SK-N-SH treated with all-trans-retinoic acid at 6 μM for 48 hours (cell line): ENCODE measurements around the gene PLIN1.

Experiments used
- ATAC-seq: fragments of 200-7000 bp; cut with Tn5 transposase; 3 replicates; pipeline ENCODE4 v1.9.1; 2020; ENCODE audit warnings: mild to moderate bottlenecking, moderate library complexity
- ARNTL ChIP-seq: fragments of 450-650 bp; formaldehyde crosslinking; IDR thresholded peaks from 2 replicates; pipeline ENCODE4 v1.5.0; 2020; ENCODE audit warnings: low read depth, mild to moderate bottlenecking, moderate library complexity, borderline replicate concordance
- BACH2 ChIP-seq: fragments of 250-450 bp; sonication (Bioruptor Pico); IDR thresholded peaks from 2 replicates; pipeline ENCODE4 v1.9.0; 2021; ENCODE audit warnings: mild to moderate bottlenecking, borderline replicate concordance
- CREB5 ChIP-seq: fragments of 250-450 bp; sonication (Bioruptor Pico); IDR thresholded peaks from 2 replicates; pipeline ENCODE4 v1.5.1; 2020; ENCODE audit warnings: low read depth, mild to moderate bottlenecking, moderate library complexity
- CSRNP3 ChIP-seq: fragments of 250-450 bp; sonication (Bioruptor Pico); IDR thresholded peaks from 2 replicates; pipeline ENCODE4 v1.5.1; 2021; ENCODE audit warnings: mild to moderate bottlenecking, moderate library complexity
- ESRRG ChIP-seq: fragments of 250-450 bp; sonication (Bioruptor Pico); IDR thresholded peaks from 2 replicates; pipeline ENCODE4 v1.6.1; 2021; ENCODE audit warnings: mild to moderate bottlenecking
- GLIS3 ChIP-seq: fragments of 250-450 bp; sonication (Bioruptor Pico); IDR thresholded peaks from 2 replicates; pipeline ENCODE4 v1.5.0; 2020; ENCODE audit warnings: mild to moderate bottlenecking, moderate library complexity
- ISL1 ChIP-seq: fragments of 250-450 bp; sonication (Bioruptor Pico); IDR thresholded peaks from 2 replicates; pipeline ENCODE4 v2.1.2; 2022; ENCODE audit warnings: mild to moderate bottlenecking, moderate library complexity
- PATZ1 ChIP-seq: fragments of 250-450 bp; sonication (Bioruptor Pico); IDR thresholded peaks from 2 replicates; pipeline ENCODE4 v1.8.0; 2020; ENCODE audit warnings: mild to moderate bottlenecking, moderate library complexity, borderline replicate concordance
- POU6F1 ChIP-seq: fragments of 250-450 bp; sonication (Bioruptor Pico); IDR thresholded peaks from 2 replicates; pipeline ENCODE4 v1.8.0; 2021; ENCODE audit warnings: low read depth, mild to moderate bottlenecking, moderate library complexity, borderline replicate concordance
- PPARA ChIP-seq: fragments of 250-450 bp; sonication (Bioruptor Pico); IDR thresholded peaks from 2 replicates; pipeline ENCODE4 v1.5.0; 2020; ENCODE audit warnings: mild to moderate bottlenecking, borderline replicate concordance
- SNAI2 ChIP-seq: fragments of 250-450 bp; sonication (Bioruptor Pico); IDR thresholded peaks from 2 replicates; pipeline ENCODE4 v1.5.0; 2020; ENCODE audit warnings: mild to moderate bottlenecking, moderate library complexity
- TCF4 ChIP-seq: fragments of 250-450 bp; sonication (Bioruptor Pico); IDR thresholded peaks from 2 replicates; pipeline ENCODE4 v1.8.0; 2021; ENCODE audit warnings: mild to moderate bottlenecking, moderate library complexity, borderline replicate concordance
- TOX ChIP-seq: fragments of 250-450 bp; sonication (Bioruptor Pico); IDR thresholded peaks from 2 replicates; pipeline ENCODE4 v1.8.0; 2021; ENCODE audit warnings: mild to moderate bottlenecking, moderate library complexity, borderline replicate concordance
- TSHZ2 ChIP-seq: fragments of 250-450 bp; sonication (Bioruptor Pico); IDR thresholded peaks from 2 replicates; pipeline ENCODE4 v1.5.0; 2020; ENCODE audit warnings: mild to moderate bottlenecking, moderate library complexity
- ZC3H10 ChIP-seq: fragments of 250-450 bp; sonication (Bioruptor Pico); IDR thresholded peaks from 2 replicates; pipeline ENCODE4 v1.5.1; 2021; ENCODE audit warnings: mild to moderate bottlenecking, moderate library complexity
- ZFP3 ChIP-seq: fragments of 250-450 bp; sonication (Bioruptor Pico); IDR thresholded peaks from 2 replicates; pipeline ENCODE4 v1.5.0; 2020; ENCODE audit warnings: mild to moderate bottlenecking, moderate library complexity
- ZFP30 ChIP-seq: fragments of 450-650 bp; formaldehyde crosslinking; IDR thresholded peaks from 2 replicates; pipeline ENCODE4 v1.5.0; 2022; ENCODE audit warnings: mild to moderate bottlenecking, moderate library complexity
- ZNF565 ChIP-seq: fragments of 450-650 bp; formaldehyde crosslinking; conservative IDR thresholded peaks from 2 replicates; pipeline ENCODE4 v1.5.0; 2020; ENCODE audit warnings: low read depth, mild to moderate bottlenecking, moderate library complexity
- ZNF70 ChIP-seq: fragments of 450-650 bp; formaldehyde crosslinking; IDR thresholded peaks from 2 replicates; pipeline ENCODE4 v1.5.0; 2020; ENCODE audit warnings: mild to moderate bottlenecking, moderate library complexity
- ZNF8 ChIP-seq: fragments of 450-650 bp; formaldehyde crosslinking; IDR thresholded peaks from 2 replicates; pipeline ENCODE4 v1.5.0; 2020; ENCODE audit warnings: mild to moderate bottlenecking, moderate library complexity

The PLIN1 gene

GRCh38 chr15:89660556-89660955 lies 18.6 kb downstream of the PLIN1 start:
- ATAC-seq, result no peak
- TF ChIP-seq PATZ1 (CRISPR knock-in tag) (no peak), POU6F1 (CRISPR knock-in tag) (no peak), CSRNP3 (CRISPR knock-in tag) (no peak), GLIS3 (CRISPR knock-in tag) (no peak), ZNF70 (CRISPR knock-in tag) (no peak)

- no peak for ATAC-seq
- no peak for TF ChIP-seq ZC3H10 (CRISPR knock-in tag)
- no peak for TF ChIP-seq ZNF8
- TF ChIP-seq TOX, result no peak
- no peak for TF ChIP-seq ZFP30
- no peak for TF ChIP-seq CSRNP3 (CRISPR knock-in tag)
- TF ChIP-seq ZNF70 (CRISPR knock-in tag), result no peak
- no peak for TF ChIP-seq SNAI2 (CRISPR knock-in tag)
- TF ChIP-seq ZNF565 (CRISPR knock-in tag), result no peak
- TF ChIP-seq TSHZ2 (CRISPR knock-in tag), result no peak
- no peak for TF ChIP-seq TCF4 (CRISPR knock-in tag)
- no peak for TF ChIP-seq PATZ1 (CRISPR knock-in tag)
- TF ChIP-seq ISL1 (CRISPR knock-in tag), result no peak
- TF ChIP-seq CREB5 (CRISPR knock-in tag), result no peak
- no peak for TF ChIP-seq POU6F1 (CRISPR knock-in tag)
- no peak for TF ChIP-seq ZFP3 (CRISPR knock-in tag)
- TF ChIP-seq PPARA (CRISPR knock-in tag), result no peak
- no peak for TF ChIP-seq BACH2 (CRISPR knock-in tag)
- no peak for TF ChIP-seq ESRRG (CRISPR knock-in tag)
- no peak for TF ChIP-seq GLIS3 (CRISPR knock-in tag)
- no peak for TF ChIP-seq ARNTL
- TF ChIP-seq, all 23 proteins: peak for 0
Observed at GRCh38 chr15:89659295-89659694, 19.9 kb downstream of the PLIN1 start.
